ENCODE measurements around the gene MFF.
"Not testable (repeated sequence)": the region's sequence is repeated elsewhere in the genome, so short reads cannot be mapped to it uniquely, and the experiment has no call there.

MFF gene

GRCh38 chr2:227335713-227336112 is 10.7 kb downstream of the MFF start:
- DNase-seq (ENCODE audit: low read depth) = no peak

GRCh38 chr2:227337442-227337841 is 12.4 kb downstream of the MFF start:
- DNase-seq (ENCODE audit: low read depth) = no peak

- DNase-seq (ENCODE audit: low read depth) = no peak
These were observed 14.1 kb downstream of the MFF start for GRCh38 chr2:227339098-227339599.

- no peak for DNase-seq (ENCODE audit: low read depth)
These were observed 15.1 kb downstream of the MFF start for GRCh38 chr2:227340106-227340505.

GRCh38 chr2:227341553-227341952 is 16.5 kb downstream of the MFF start:
- no peak for DNase-seq (ENCODE audit: low read depth)

- no peak for DNase-seq (ENCODE audit: low read depth)
These were observed 19.2 kb downstream of the MFF start for GRCh38 chr2:227344231-227344630.

- DNase-seq (ENCODE audit: low read depth) = no peak
These were observed 22.1 kb downstream of the MFF start for GRCh38 chr2:227347117-227347516.

GRCh38 chr2:227348324-227348723 is 23.3 kb downstream of the MFF start:
- DNase-seq (ENCODE audit: low read depth) = no peak

- no peak for DNase-seq (ENCODE audit: low read depth)
These were observed 25.1 kb downstream of the MFF start for GRCh38 chr2:227349989-227350612.

- DNase-seq (ENCODE audit: low read depth) = no peak
These were observed 26.6 kb downstream of the MFF start for GRCh38 chr2:227351639-227352038.

- no peak for DNase-seq (ENCODE audit: low read depth)
These were observed 35.3 kb downstream of the MFF start for GRCh38 chr2:227360351-227360750.

GRCh38 chr2:227363756-227364155 is 38.7 kb downstream of the MFF start:
- DNase-seq (ENCODE audit: low read depth) = no peak

GRCh38 chr2:227364585-227365263 is 39.7 kb downstream of the MFF start:
- not testable (repeated sequence) for DNase-seq (ENCODE audit: low read depth)

- DNase-seq (ENCODE audit: low read depth) = no peak
These were observed 40.8 kb downstream of the MFF start for GRCh38 chr2:227365833-227366232.

- DNase-seq (ENCODE audit: low read depth) = no peak
These were observed 41.8 kb downstream of the MFF start for GRCh38 chr2:227366769-227367426.

- no peak for DNase-seq (ENCODE audit: low read depth)
These were observed 42.4 kb downstream of the MFF start for GRCh38 chr2:227367427-227367795.

GRCh38 chr2:227368574-227368973 is 43.5 kb downstream of the MFF start:
- DNase-seq (ENCODE audit: low read depth) = no peak

GRCh38 chr2:227370092-227370491 is 45.0 kb downstream of the MFF start:
- DNase-seq (ENCODE audit: low read depth) = no peak

- no peak for DNase-seq (ENCODE audit: low read depth)
These were observed 45.8 kb downstream of the MFF start for GRCh38 chr2:227370791-227371312.

- DNase-seq (ENCODE audit: low read depth) = no peak
These were observed 48.3 kb downstream of the MFF start for GRCh38 chr2:227373389-227373788.

GRCh38 chr2:227374158-227374557 is 49.1 kb downstream of the MFF start:
- DNase-seq (ENCODE audit: low read depth) = no peak

- no peak for DNase-seq (ENCODE audit: low read depth)
These were observed 51.8 kb downstream of the MFF start for GRCh38 chr2:227376656-227377396.

All from stimulated activated CD8-positive, alpha-beta memory T cell treated with anti-CD3 and anti-CD28 coated beads, Interleukin-12 subunit alpha, Interleukin-12 subunit beta, amount 100 ng/mL, for 4 hours (primary cell).